Caco-2 (cell line): Measurements from ENCODE around the gene MAP1B. TPM values are rescaled to one million over a fixed set of nuclear protein-coding genes. Genes with fewer than 3 reads are reported as not detected.

Experiments used
- BruUV-seq: library from RNA; stranded (reverse); fragments of 400-500 nt; replicated peaks from 2 replicates; lab custom pipeline; 2021; lab: Mats Ljungman, UMichigan
- CTCF ChIA-PET: fragments of 300-600 bp; sonication (Branson Sonifier 250); formaldehyde crosslinking; loops from one replicate; lab custom pipeline; 2022; ENCODE audit warnings: antibody characterized with exemption; lab: Charles Lee
- POLR2A ChIA-PET: fragments of 300-600 bp; sonication (Branson Sonifier 250); formaldehyde crosslinking; loops from one replicate; lab custom pipeline; 2022; ENCODE audit warnings: antibody characterized with exemption; lab: Charles Lee
- DNase-seq, 2 experiments: peaks; one replicate each; pipeline versions ENCODE4 v3.0.0 to v3.0.0-alpha.2; 2020 to 2022
- H3K27me3 ChIP-seq: replicated peaks from 2 replicates; pipeline ENCODE4 v1.6.0; 2011; ENCODE audit warnings: low read length; ENCODE audit not compliant: control insufficient read depth, insufficient read depth
- H3K36me3 ChIP-seq: 2 replicates; pipeline ENCODE4 v1.5.1; 2011; ENCODE audit warnings: low read length; ENCODE audit not compliant: control insufficient read depth, insufficient read depth
- H3K4me1 ChIP-seq: fragments of 250-450 bp; sonication (Bioruptor Pico); 2 replicates; pipeline ENCODE4 v1.5.1; 2020; ENCODE audit warnings: mild to moderate bottlenecking
- H3K4me3 ChIP-seq: 2 replicates; pipeline ENCODE4 v1.5.1; 2011; ENCODE audit warnings: low read depth, mild to moderate bottlenecking, control low read depth, low read length
- H3K9me3 ChIP-seq: fragments of 250-450 bp; sonication (Bioruptor Pico); 2 replicates; pipeline ENCODE4 v1.5.1; 2020; ENCODE audit warnings: mild to moderate bottlenecking, moderate library complexity
- H3K27ac Mint-ChIP-seq: one replicate; pipeline ENCODE4 v1.8.0; 2022; ENCODE audit warnings: mixed read lengths; ENCODE audit not compliant: unreplicated experiment
- H3K27me3 Mint-ChIP-seq: one replicate; pipeline ENCODE4 v1.8.0; 2022; ENCODE audit warnings: mixed read lengths; ENCODE audit not compliant: insufficient read depth, unreplicated experiment
- H3K36me3 Mint-ChIP-seq: one replicate; pipeline ENCODE4 v1.8.0; 2022; ENCODE audit warnings: mild to moderate bottlenecking, mixed read lengths; ENCODE audit not compliant: insufficient read depth, unreplicated experiment
- H3K4me1 Mint-ChIP-seq: one replicate; pipeline ENCODE4 v1.8.0; 2022; ENCODE audit warnings: low read depth, mixed read lengths; ENCODE audit not compliant: unreplicated experiment
- H3K4me3 Mint-ChIP-seq: one replicate; pipeline ENCODE4 v1.8.0; 2022; ENCODE audit warnings: mild to moderate bottlenecking, moderate library complexity, mixed read lengths; ENCODE audit not compliant: unreplicated experiment
- H3K9me3 Mint-ChIP-seq: one replicate; pipeline ENCODE4 v1.8.0; 2022; ENCODE audit warnings: mixed read lengths; ENCODE audit not compliant: unreplicated experiment
- intact Hi-C: fragments of 100-400 bp; cut with micrococcal nuclease; formaldehyde crosslinking; loops from one replicate; pipeline ENCODE4 v1.10.0; 2022; ENCODE audit not compliant: unreplicated experiment
- total RNA-seq: library from RNA; stranded (reverse); gene quantifications from 2 replicates; pipeline ENCODE4 v1.2.3, GENCODE V29; 2022
- TF ChIP-seq, protein P1 (sequence below), 2 experiments: fragments of 200-600 bp in 1 of 2; IDR thresholded peaks; 1 replicate in 1 of 2; 2 replicates in 1 of 2; pipeline versions ENCODE4 v1.5.1 to v1.8.0; 2011 to 2022; ENCODE audit warnings: antibody characterized with exemption in 1 of 2, control low read depth in 1 of 2, inconsistent platforms in 1 of 2, low read depth in 1 of 2, low read length in 1 of 2, mild to moderate bottlenecking in 1 of 2, moderate library complexity in 1 of 2; ENCODE audit not compliant: insufficient read depth in 1 of 2, severe bottlenecking in 1 of 2, unreplicated experiment in 1 of 2

MAP1B gene
- total RNA-seq, 1 experiment from 2014 or later, result 0.66 TPM

GRCh38 chr5:72213482-72213881 is 106.2 kb downstream of the MAP1B start:
- POLR2A ChIA-PET, result no interaction called here
- CTCF ChIA-PET, result no interaction called here
- no TSS peak for BruUV-seq
- Mint-ChIP-seq H3K36me3 (peaks cover 9% of the 10 kb centered on the region), H3K4me1 (peaks cover 8% of the 10 kb centered on the region), H3K27ac (no peak overlapping the region), H3K27me3 (no peaks in the 10 kb centered on the region), H3K9me3 (no peaks in the 10 kb centered on the region), H3K4me3 (no peak overlapping the region)
- H3K27me3 ChIP-seq, result no peaks in the 10 kb centered on the region
- H3K9me3 ChIP-seq, result no peaks in the 10 kb centered on the region
- no peak for DNase-seq
- H3K4me1 ChIP-seq, result no peaks in the 10 kb centered on the region
- no peak overlapping the region for H3K4me3 ChIP-seq
- TF ChIP-seq, protein P1, sequence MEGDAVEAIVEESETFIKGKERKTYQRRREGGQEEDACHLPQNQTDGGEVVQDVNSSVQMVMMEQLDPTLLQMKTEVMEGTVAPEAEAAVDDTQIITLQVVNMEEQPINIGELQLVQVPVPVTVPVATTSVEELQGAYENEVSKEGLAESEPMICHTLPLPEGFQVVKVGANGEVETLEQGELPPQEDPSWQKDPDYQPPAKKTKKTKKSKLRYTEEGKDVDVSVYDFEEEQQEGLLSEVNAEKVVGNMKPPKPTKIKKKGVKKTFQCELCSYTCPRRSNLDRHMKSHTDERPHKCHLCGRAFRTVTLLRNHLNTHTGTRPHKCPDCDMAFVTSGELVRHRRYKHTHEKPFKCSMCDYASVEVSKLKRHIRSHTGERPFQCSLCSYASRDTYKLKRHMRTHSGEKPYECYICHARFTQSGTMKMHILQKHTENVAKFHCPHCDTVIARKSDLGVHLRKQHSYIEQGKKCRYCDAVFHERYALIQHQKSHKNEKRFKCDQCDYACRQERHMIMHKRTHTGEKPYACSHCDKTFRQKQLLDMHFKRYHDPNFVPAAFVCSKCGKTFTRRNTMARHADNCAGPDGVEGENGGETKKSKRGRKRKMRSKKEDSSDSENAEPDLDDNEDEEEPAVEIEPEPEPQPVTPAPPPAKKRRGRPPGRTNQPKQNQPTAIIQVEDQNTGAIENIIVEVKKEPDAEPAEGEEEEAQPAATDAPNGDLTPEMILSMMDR (IDR thresholded peaks at IDR 0.05; ENCODE audit: insufficient read depth in 1 of 2, low read depth in 1 of 2, low read length in 1 of 2, severe bottlenecking in 1 of 2, unreplicated experiment in 1 of 2), result no peak
- no peaks in the 10 kb centered on the region for H3K36me3 ChIP-seq
- intact Hi-C loops, result no loop called here

DNA sequence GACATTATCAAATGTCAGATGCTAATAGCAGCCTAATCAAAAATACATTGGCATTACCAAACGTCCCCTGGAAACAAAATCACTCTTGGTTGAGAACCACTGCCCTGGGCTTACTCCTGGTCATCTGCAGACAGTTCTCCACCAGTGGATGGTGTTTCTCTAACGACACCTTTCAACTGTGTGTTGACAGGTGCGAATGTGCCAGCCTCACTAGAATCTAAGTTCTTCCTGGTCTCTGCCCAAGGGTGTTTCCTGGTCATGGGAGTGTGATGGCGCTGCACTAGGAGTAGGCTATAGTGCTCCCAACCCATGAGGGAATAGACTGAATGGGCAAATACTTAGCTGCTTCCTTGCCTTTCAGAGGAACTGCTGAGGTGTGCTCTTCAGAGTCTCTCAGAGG is 106.9 kb downstream of the MAP1B start:
- H3K4me1 ChIP-seq, result no peaks in the 10 kb centered on the region
- POLR2A ChIA-PET, result no interaction called here
- DNase-seq, result no peak
- Mint-ChIP-seq H3K27me3 (no peaks in the 10 kb centered on the region), H3K27ac (no peak overlapping the region), H3K4me1 (peaks cover 8% of the 10 kb centered on the region), H3K9me3 (no peaks in the 10 kb centered on the region), H3K36me3 (peaks cover 16% of the 10 kb centered on the region), H3K4me3 (no peak overlapping the region)
- no peak overlapping the region for H3K4me3 ChIP-seq
- no TSS peak for BruUV-seq
- peaks cover 1% of the 10 kb centered on the region; the same call in 1 of the 2 replicates for H3K36me3 ChIP-seq
- TF ChIP-seq, protein P1 (IDR thresholded peaks at IDR 0.05; ENCODE audit: insufficient read depth in 1 of 2, low read depth in 1 of 2, low read length in 1 of 2, severe bottlenecking in 1 of 2, unreplicated experiment in 1 of 2), result no peak
- intact Hi-C loops, result no loop called here
- H3K27me3 ChIP-seq, result no peaks in the 10 kb centered on the region
- H3K9me3 ChIP-seq, result no peaks in the 10 kb centered on the region
- CTCF ChIA-PET, result no interaction called here

- H3K4me3 ChIP-seq, result no peak overlapping the region
- H3K4me1 ChIP-seq, result no peaks in the 10 kb centered on the region
- peaks cover 1% of the 10 kb centered on the region; the same call in 1 of the 2 replicates for H3K36me3 ChIP-seq
- DNase-seq, result no peak
- BruUV-seq, result no TSS peak
- TF ChIP-seq, protein P1 (IDR thresholded peaks at IDR 0.05; ENCODE audit: insufficient read depth in 1 of 2, low read depth in 1 of 2, low read length in 1 of 2, severe bottlenecking in 1 of 2, unreplicated experiment in 1 of 2), result no peak
- H3K27me3 Mint-ChIP-seq, result no peaks in the 10 kb centered on the region
- H3K9me3 Mint-ChIP-seq, result no peaks in the 10 kb centered on the region
- no peaks in the 10 kb centered on the region for H3K9me3 ChIP-seq
- no peaks in the 10 kb centered on the region for H3K27me3 ChIP-seq
- CTCF ChIA-PET, result interaction anchor here (0.7 kb wide), 1 partner anchor 281 kb away, joined by 4 read pairs; no protein-coding TSS in a partner anchor
- H3K4me1 Mint-ChIP-seq, result peaks cover 8% of the 10 kb centered on the region
- peaks cover 29% of the 10 kb centered on the region for H3K36me3 Mint-ChIP-seq
- no peak overlapping the region for H3K27ac Mint-ChIP-seq
- POLR2A ChIA-PET, result no interaction called here
- intact Hi-C loops, result no loop called here
- no peak overlapping the region for H3K4me3 Mint-ChIP-seq
Observed at GRCh38 chr5:72216756-72217155, 109.5 kb downstream of the MAP1B start.
